Measurements from ENCODE around the gene SRPRB. TPM values are rescaled to one million over a fixed set of nuclear protein-coding genes. Genes with fewer than 3 reads are reported as not detected.

Gene SRPRB
- polyA plus RNA-seq, 4 donors = 51.1 to 59.3 (median 53.4) TPM

DNA sequence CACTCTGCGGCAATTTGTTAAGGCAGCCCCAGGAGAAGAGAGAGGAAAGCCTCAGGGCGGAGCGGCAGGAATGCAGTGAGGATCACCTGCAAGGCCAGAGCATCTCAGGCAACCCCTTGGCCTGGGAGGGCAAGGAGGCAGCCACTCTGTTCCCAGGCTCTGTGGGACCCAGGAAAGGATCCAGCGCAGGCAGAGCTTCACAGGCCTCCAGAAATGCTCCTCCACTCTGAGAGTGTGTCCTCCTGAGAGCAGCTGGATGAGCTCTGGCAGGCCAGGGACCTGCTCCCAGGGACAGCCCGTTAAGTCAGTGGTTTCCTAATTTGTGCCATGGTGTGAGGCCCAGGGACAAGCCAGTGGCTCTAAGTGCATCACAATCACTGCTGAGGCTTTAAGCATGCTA, 54.9 kb downstream of the SRPRB start:
- no peak for DNase-seq (ENCODE audit: low read depth in 4 of 4, low spot score in 3 of 4)

GRCh38 chr3:133862161-133862560, 56.5 kb downstream of the SRPRB start:
- no peak for DNase-seq (ENCODE audit: low read depth in 4 of 4, low spot score in 3 of 4)

GRCh38 chr3:133863911-133864310, 58.3 kb downstream of the SRPRB start:
- DNase-seq (ENCODE audit: low read depth in 4 of 4, low spot score in 3 of 4) = no peak

DNA sequence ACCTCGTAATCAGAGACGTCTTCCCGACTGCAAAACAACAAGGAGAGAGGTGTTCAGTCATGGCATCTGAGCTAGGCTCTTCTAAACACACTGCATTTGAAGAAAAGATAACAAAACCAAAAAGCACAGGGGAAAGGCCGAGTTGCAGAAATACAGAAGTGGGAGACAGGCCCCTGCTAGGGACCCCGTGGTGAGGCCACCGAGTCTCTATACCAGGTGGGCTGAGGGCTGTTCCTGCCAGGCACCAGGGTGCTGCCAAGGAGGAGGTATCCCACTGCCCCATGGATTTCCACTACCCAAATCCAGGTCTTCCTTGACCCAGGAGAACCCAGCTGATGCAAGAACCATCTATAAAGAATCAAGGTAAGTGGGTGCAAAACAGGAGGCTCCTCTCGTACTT, 59.0 kb downstream of the SRPRB start:
- no peak for DNase-seq (ENCODE audit: low read depth in 4 of 4, low spot score in 3 of 4)

GRCh38 chr3:133865136-133865855, 59.7 kb downstream of the SRPRB start:
- no peak for DNase-seq (ENCODE audit: low read depth in 4 of 4, low spot score in 3 of 4)

DNA sequence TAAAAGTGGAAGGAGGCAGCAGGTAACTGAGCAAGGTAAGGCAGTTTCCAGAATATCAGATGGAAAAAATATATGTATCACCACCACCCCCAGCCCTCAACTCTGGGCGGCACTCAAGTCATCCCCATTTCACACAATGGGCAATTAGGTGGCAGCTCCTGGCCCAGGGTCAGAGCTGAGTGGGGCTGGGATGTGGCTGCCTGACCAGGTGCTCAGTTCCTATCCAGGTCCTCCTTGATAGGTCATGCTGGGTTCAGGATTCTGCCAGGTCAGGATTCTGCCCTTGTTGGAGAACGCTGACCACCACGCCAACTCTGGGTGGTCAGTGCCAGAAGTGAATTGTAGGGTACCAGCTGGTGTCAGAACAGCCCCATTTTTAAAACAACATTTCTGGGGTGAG, 60.5 kb downstream of the SRPRB start:
- no peak for DNase-seq (ENCODE audit: low read depth in 4 of 4, low spot score in 3 of 4)

DNA sequence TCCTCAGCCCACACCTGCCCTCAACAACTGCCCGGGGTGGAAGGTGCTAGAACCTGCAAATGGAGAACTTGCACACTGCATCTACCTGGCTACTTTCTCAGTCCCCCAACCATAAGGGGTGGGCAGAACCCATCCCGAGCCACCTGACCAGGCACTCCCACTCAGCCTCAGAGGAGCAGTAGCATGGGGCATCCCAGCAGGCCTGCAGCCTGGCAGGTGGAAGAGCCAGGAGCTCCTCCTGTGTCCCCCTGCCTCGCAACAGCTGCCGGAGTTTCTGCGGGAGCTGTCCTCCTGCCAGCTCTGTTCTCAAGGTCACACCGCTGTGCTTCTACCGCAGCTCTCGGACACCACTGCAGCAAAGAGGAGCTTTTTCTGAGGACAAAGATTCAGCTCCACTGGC, 62.6 kb downstream of the SRPRB start:
- DNase-seq (ENCODE audit: low read depth in 4 of 4, low spot score in 3 of 4) = peak in 1 of 4 donors; percentile 3

GRCh38 chr3:133868758-133869475, 63.3 kb downstream of the SRPRB start:
- no peak for DNase-seq (ENCODE audit: low read depth in 4 of 4, low spot score in 3 of 4)

DNA sequence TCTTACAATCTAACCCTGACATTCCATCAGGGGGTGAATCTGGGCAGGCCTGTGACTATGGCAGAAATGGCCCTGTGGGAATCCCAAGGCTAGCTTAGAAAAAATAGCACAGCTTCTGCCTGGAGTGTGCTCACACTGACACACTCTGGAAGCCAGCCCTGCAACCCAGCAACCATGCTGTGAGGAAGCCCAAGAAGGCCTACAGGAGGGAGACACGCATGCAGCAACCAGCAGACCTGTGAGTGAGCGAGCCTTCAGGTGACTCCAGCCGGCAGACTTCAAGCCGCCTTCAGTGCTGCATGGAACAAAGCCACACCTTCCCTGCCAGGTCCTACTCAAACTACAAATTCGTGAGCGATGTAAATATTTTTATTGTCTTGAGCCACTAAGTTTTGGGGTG, 64.0 kb downstream of the SRPRB start:
- DNase-seq (ENCODE audit: low read depth in 4 of 4, low spot score in 3 of 4) = no peak

GRCh38 chr3:133870822-133871221, 65.2 kb downstream of the SRPRB start:
- DNase-seq (ENCODE audit: low read depth in 4 of 4, low spot score in 3 of 4) = no peak

Other genes with a start within 250 kb of the SRPRB start
- 100 to 1,000 TPM; 130 to 159 (median 154) TPM for gene CDV3, start 232.1 kb upstream of the SRPRB start, polyA plus RNA-seq (ENCODE audit: insufficient read length in 4 of 4)
- gene TOPBP1, start 143.9 kb upstream of the SRPRB start, polyA plus RNA-seq (ENCODE audit: insufficient read length in 4 of 4) = 10 to 100 TPM; 36.5 to 48.3 (median 45.1) TPM
- 1 to 10 TPM; 2.6 to 8.0 (median 3.4) TPM for gene TF, start 59.4 kb upstream of the SRPRB start, polyA plus RNA-seq (ENCODE audit: insufficient read length in 4 of 4)
- 10 to 100 TPM; 14.5 to 19.4 (median 17.6) TPM for gene RAB6B, start 90.1 kb downstream of the SRPRB start, polyA plus RNA-seq (ENCODE audit: insufficient read length in 4 of 4)
- gene SLCO2A1, start 224.1 kb downstream of the SRPRB start, polyA plus RNA-seq (ENCODE audit: insufficient read length in 4 of 4) = 10 to 100 TPM; 17.5 to 22.0 (median 20.3) TPM

All from right renal pelvis (tissue), 4 donors.